ENCODE data around the gene TMEM117. TPM values are rescaled to one million over a fixed set of nuclear protein-coding genes. Genes with fewer than 3 reads are reported as not detected.
A peak's percentile ranks its signal among the peaks of the same experiment; 100 is the strongest.

TMEM117 gene
- total RNA-seq, 6 experiments from 2014 or later, result 5.5 to 8.8 (median 7.0) TPM

DNA sequence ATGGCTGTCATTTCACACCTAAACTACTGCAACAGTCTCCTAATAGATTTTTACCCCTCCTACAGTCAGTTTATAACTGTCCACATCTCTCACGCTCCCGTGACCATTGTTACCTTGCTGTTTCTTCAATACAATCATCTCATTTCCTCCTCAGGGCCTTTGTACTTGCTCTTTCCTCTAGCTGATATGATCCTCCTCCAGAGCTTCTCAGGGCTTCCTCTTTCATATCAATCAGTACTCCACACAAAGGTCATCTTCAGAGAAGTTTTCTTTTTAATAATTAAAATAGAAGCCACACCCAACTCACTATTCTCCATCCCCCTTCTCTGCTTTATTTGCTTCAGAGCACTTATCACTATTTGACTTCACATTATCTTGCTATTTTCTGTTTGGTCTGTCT, 532.0 kb downstream of the TMEM117 start:
- Mint-ChIP-seq H3K4me1 (ENCODE audit: low read depth) (peaks cover 32% of the 10 kb centered on the region), H3K27me3 (ENCODE audit: insufficient read depth) (no peaks in the 10 kb centered on the region)
- TF ChIP-seq, protein P1, sequence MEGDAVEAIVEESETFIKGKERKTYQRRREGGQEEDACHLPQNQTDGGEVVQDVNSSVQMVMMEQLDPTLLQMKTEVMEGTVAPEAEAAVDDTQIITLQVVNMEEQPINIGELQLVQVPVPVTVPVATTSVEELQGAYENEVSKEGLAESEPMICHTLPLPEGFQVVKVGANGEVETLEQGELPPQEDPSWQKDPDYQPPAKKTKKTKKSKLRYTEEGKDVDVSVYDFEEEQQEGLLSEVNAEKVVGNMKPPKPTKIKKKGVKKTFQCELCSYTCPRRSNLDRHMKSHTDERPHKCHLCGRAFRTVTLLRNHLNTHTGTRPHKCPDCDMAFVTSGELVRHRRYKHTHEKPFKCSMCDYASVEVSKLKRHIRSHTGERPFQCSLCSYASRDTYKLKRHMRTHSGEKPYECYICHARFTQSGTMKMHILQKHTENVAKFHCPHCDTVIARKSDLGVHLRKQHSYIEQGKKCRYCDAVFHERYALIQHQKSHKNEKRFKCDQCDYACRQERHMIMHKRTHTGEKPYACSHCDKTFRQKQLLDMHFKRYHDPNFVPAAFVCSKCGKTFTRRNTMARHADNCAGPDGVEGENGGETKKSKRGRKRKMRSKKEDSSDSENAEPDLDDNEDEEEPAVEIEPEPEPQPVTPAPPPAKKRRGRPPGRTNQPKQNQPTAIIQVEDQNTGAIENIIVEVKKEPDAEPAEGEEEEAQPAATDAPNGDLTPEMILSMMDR (IDR thresholded peaks at IDR 0.05), result no peak

DNA sequence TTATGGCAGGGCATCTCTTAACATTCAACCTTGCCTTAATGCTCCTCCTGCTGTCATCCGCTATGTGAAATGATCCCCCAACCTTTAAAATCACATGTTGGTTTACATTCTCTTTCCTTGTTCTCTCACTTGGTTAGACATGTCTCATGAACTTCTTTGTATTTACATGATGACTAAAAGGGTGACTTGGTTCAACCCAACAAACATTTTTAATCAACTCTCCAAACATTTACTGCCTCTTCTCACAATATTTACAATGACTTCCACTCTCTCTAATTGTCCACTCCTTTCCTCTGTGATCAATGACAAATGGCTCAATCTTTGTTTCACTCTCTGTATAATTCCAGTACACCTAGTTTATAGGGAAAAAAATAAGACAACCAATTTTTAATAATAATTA, 534.1 kb downstream of the TMEM117 start:
- TF ChIP-seq, protein P1 (IDR thresholded peaks at IDR 0.05), result no peak
- Mint-ChIP-seq H3K27ac (no peak overlapping the region), H3K4me3 (no peak overlapping the region), H3K27me3 (ENCODE audit: insufficient read depth) (no peaks in the 10 kb centered on the region), H3K9me3 (no peaks in the 10 kb centered on the region), H3K36me3 (ENCODE audit: low read depth) (no peaks in the 10 kb centered on the region), H3K4me1 (ENCODE audit: low read depth) (peaks cover 43% of the 10 kb centered on the region)
- DNase-seq, result no peak

More for the DNA sequence above, 532.0 kb downstream of the TMEM117 start:
- Mint-ChIP-seq H3K27ac (no peak overlapping the region), H3K9me3 (no peaks in the 10 kb centered on the region), H3K36me3 (ENCODE audit: low read depth) (no peaks in the 10 kb centered on the region), H3K4me3 (no peak overlapping the region)
- DNase-seq, result no peak

DNA sequence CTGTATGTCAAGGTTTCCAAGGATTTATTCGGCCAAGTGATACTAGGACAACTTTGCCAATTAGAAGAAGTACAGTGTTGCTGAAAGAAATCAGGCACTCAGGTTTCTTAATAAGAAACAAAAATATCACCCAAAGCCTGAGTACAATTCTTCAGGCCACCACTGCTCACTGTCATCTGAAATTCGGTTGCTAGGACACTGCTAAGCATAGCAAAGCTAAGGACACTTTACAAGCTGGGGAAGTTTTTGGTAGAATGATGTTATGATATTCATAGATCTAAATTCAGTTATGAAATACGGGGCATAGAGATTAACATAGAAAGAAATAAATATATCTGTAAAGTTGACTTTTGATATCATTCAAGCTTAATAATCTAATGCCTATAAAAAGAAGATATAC, 535.1 kb downstream of the TMEM117 start:
- no peak for DNase-seq
- H3K27me3 Mint-ChIP-seq (ENCODE audit: insufficient read depth), result no peaks in the 10 kb centered on the region
- H3K36me3 Mint-ChIP-seq (ENCODE audit: low read depth), result no peaks in the 10 kb centered on the region
- no peaks in the 10 kb centered on the region for H3K9me3 Mint-ChIP-seq
- TF ChIP-seq, protein P1 (IDR thresholded peaks at IDR 0.05), result no peak
- H3K4me3 Mint-ChIP-seq, result no peak overlapping the region
- peaks cover 43% of the 10 kb centered on the region for H3K4me1 Mint-ChIP-seq (ENCODE audit: low read depth)
- no peak overlapping the region for H3K27ac Mint-ChIP-seq

DNA sequence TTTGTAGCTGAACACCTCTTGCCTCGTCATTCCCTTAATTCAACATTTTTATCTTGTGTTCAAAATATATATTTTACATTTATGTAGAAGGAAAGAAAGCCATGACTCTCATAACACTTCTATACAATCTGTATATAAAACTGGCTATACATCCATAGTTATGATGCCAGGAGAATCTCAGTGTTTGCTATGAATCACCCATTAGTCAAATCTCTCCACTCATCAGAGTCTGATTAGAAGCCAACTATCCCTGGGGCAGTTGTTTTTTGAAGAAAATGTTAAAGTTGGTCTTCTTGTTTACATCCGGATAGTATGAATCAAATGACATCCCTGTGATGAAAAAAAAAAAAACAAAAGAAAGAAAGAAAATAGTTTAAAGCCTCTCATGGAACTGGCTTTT, 536.4 kb downstream of the TMEM117 start:
- H3K27ac Mint-ChIP-seq, result peak overlapping the region; percentile 69
- no peaks in the 10 kb centered on the region for H3K9me3 Mint-ChIP-seq
- peak overlapping the region; percentile 32 for H3K4me3 Mint-ChIP-seq
- TF ChIP-seq, protein P1 (IDR thresholded peaks at IDR 0.05), result no peak
- peak; percentile 86 for DNase-seq
- peaks cover 43% of the 10 kb centered on the region for H3K4me1 Mint-ChIP-seq (ENCODE audit: low read depth)
- no peaks in the 10 kb centered on the region for H3K27me3 Mint-ChIP-seq (ENCODE audit: insufficient read depth)
- H3K36me3 Mint-ChIP-seq (ENCODE audit: low read depth), result no peaks in the 10 kb centered on the region

DNA sequence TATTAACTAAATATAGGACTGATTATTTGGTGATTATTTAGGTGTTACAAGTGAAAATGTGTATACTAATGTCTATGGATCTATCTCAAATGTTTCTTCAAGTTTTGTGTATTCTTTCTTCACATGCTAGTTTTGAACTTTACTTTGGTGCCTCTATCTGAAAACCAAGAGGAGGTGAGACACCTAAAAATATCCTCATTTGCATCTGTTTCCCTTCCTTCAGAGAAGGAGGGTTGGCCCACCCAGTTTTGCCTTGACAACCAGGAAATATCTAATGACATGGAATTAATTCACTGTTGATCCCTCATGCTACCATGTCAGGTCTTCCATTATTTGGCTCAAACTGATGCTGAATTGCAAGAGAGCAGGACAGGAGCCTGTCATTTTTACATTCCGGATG, 539.8 kb downstream of the TMEM117 start:
- Mint-ChIP-seq H3K4me3 (no peak overlapping the region), H3K27ac (no peak overlapping the region), H3K27me3 (ENCODE audit: insufficient read depth) (no peaks in the 10 kb centered on the region), H3K4me1 (ENCODE audit: low read depth) (peaks cover 22% of the 10 kb centered on the region), H3K36me3 (ENCODE audit: low read depth) (no peaks in the 10 kb centered on the region), H3K9me3 (no peaks in the 10 kb centered on the region)
- TF ChIP-seq, protein P1 (IDR thresholded peaks at IDR 0.05), result no peak
- no peak for DNase-seq

Measured in HFFc6 (cell line).